ENCODE results near the gene POTEC.
"Not testable (repeated sequence)": the region's sequence is repeated elsewhere in the genome, so short reads cannot be mapped to it uniquely, and the experiment has no call there.

GRCh38 chr18:14501894-14502293 lies 41.5 kb downstream of the POTEC start:
- TF ChIP-seq CTCF (IDR thresholded peaks at IDR 0.05); MAX (CRISPR knock-in tag; IDR thresholded peaks at IDR 0.05): not testable (repeated sequence)

All from WTC11 (cell line).